Measurements from ENCODE around the gene ZBTB38.

The ZBTB38 gene

DNA sequence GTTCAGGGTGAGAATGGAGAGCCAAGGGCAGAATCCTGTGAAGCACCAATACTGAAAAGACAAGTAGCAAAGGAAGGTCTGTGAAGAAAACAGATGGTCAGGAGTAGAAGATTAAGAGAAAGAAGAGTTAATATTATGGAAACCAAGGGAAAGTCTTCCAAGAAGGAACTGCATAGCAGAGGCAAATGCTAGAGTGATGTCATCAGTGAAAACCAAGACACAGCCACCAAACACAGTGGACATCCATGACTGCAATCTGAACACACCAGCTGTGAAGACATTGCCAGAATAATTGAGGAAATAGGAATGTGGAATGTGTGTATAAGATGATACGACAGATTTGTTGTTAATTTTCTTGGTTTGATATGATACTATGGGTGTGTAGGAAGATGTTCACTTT, 26.8 kb upstream of the ZBTB38 start:
- DNase-seq, result no peak

DNA sequence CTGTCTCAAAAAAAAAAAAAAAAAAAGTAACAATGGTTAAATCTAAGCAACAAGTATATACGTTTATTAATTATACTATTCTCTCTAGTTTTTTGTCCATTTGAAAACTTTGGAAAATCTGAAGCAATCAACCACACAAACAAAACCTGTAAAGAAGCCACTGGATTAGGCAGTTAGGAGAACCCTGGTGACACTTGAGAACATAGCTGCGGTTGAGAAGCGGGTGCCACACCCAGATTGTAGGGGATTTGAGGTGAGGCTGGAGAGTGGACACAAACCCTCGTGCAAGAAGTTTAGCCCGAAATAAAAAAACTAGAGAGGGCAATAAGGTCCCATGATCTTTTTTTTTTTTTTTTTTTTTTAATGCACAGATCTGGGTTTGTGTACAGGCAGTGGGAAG, 25.9 kb upstream of the ZBTB38 start:
- DNase-seq, result no peak

DNA sequence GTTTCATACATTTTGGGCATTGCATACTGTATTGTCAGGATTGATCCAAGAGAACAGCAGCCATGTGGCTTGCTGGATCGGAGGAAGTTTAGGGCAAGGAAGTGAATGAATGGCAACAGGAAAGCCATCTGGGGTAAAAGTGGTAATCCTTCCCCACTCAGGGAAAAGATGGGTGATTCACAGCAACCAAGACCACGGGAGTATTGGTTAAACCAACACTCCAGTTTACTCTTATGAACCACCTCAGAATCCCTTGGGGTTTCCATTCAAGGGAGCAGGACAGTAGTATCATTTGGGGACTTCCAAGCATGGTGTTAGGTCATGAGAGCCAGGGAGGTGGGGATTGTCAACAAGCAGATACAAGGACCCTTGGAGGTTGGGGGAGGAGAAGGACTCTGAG, 25.2 kb upstream of the ZBTB38 start:
- no peak for DNase-seq

DNA sequence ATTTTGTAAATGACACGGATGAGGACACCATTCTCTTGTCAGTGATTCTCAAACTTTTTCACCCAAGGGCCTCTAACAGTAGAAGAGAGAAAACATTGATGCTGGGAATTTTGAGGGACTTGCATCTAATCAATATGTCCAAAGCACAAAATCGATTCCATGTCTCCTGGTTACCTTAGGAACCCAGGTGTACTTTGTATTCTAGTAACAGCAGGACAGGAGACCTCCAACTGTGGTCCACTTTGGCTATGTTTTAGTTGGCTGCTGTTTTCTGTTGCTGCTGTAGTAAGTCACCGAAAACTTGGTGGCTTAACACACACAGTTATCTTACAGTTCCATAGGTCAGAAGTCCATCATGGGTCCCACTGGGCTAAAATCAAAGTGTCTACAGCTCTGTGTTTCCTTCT, 24.4 kb upstream of the ZBTB38 start:
- no peak for DNase-seq

DNA sequence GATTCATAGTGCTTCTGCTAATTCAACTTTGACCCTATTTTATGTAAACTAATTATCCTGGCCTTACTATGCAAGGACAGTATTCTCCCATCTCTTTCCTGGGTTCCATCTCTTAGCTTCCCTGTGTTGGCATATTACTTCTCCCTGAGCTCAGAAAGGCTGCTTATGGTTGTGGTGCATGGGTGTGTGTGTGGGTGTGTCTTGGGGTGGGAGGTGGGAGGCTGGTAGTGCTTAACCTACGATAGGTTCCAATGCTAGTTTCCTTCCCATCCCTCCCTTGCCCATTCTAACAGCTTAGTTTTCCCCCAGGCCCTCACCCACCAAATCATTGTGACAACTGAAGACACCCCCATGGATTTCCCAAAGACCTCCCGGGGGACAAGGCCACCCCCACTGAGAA, 22.8 kb upstream of the ZBTB38 start:
- DNase-seq, result no peak

DNA sequence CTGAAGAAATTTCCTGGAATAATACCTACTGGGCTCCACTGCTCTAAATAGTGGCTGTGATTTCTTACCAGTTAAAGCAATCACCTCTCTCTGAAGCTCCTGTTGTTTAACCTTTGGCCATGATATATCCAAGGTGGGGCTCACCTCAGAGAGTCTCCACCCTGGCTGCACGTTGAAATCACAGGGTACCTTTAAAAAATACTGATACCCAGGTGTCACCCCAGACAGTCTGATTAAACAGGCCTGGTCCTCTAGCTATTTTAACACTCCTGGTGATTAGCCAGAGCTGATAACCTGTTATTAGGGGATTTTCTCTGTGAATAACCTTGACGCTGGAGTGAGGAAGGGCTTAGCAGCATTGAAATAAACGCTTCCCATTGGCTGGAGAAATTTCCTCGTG, 22.3 kb upstream of the ZBTB38 start:
- DNase-seq, result no peak

DNA sequence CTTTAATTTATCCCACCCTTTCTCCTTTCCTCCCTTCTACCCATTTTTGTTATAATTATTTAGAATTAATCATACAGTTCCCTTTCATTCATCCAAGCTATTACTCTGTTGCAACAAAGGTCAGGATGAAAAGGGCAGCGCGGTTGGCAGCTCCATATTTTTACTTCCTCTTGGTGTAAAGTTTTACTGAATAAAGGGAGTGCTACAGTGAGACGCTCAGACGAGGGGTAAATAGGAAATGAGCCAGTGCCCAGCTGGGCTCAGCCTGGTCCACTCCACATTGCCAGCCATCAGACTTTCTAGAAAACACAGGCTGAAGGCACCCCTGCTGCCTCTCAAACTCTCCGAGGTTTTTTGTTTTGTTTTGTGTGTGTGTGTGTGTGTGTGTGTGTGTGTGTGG, 21.9 kb upstream of the ZBTB38 start:
- no peak for DNase-seq

DNA sequence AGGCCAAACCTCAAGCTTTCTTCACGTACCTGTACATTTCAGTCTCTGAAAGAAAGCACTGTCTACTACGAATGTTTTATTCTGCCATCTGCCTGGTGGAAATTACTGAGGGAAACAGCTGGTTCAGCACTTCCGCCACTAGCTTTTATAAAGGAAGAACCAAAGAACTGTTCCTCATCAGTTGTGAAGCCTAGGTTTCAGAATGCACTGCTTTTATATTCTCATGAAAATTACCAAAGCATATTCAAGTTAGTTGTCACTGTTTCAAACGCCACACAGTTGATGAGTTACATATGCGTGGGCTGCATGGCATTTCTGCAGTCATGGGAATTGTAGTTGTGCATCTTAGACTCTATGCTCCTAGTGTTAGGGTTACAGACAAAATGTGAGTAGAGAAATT, 21.5 kb upstream of the ZBTB38 start:
- DNase-seq, result no peak

DNA sequence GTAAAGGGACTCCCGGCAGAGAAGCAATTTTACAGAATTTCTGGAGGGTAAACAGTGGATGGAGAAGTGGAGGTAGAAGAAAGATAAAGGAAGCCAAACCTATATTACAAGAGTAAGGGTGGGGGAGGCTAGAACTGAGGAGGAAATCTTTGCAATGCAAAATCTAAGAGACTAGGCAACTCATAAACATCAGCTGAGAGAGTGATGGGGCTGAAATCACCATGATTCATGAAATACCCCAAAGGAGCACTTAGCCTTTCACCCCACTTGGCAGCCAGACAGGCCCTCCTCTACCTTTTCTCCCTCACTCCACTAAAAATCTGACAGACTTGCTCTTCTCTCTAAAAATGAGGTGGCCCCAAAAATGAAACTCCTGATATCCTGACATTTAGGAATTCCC, 19.5 kb upstream of the ZBTB38 start:
- no peak for DNase-seq

DNA sequence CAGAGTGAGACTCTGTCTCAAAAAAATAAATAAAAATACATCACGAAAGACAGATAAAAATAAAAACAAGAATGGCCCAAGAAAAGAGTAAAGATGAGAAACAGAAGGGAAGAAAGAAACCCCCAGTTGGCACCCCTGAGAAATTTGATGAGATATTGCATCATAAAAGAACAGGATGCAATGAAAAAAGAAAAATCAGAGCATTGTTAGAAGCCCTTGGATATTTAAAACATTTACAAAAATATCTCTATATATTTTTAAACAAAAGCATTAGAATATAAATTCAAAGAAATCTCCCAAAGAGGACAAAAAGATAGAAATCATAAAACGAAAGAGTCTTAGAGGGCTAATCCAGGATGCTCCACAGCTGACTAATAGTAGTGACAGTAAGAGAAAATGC, 18.6 kb upstream of the ZBTB38 start:
- DNase-seq, result no peak

DNA sequence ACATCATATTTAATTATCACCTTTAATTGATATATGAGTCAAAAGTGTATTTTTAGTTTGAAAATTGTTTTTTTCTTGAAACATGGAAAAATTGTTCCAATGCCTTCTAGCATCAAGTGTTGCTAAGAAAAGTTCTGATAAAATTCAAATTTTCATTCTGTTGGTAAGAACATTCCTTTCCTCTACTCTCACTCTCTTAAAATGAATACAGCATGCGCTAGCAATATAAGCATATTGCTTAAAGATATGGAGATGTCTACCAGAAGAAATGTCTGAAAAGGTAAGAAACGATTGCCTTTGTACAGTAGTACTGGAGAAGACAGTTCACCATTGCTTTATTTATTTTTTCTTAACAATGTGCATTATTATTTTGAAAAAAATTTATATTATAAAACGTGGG, 17.6 kb upstream of the ZBTB38 start:
- no peak for DNase-seq

DNA sequence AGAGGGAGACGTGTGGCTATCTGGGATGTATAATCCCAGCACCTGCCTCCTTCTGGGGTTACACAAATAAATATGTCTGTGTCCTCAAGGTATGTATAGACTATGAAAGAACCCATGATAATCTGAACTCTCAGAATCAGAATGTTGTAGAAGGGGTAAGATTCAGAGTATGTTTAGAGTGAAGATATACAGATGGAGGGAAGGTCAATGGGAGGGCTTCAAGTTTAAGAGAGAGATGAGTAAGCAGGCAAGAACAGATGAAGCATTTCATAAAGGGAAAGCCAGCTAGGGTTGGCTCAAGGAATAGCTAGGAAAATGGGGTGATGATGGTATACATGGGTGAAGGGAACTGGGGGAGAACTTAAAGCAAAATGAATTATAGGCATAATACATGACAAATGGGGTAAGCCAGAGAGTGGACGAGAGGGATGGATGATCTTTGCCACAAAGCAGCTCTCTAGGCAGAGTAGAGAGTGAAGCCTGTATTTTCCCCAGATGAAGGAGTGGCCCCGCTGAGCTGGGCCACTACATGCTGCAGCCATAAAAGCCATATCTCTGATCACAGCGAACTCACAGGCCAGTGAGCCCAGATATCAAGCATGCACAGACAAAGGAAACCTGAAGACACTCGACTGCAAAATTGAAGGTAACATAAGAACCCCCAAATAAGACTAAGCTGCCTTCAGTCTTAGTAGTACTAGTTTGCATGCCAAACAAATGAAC, 15.9 kb upstream of the ZBTB38 start:
- no peak for DNase-seq

DNA sequence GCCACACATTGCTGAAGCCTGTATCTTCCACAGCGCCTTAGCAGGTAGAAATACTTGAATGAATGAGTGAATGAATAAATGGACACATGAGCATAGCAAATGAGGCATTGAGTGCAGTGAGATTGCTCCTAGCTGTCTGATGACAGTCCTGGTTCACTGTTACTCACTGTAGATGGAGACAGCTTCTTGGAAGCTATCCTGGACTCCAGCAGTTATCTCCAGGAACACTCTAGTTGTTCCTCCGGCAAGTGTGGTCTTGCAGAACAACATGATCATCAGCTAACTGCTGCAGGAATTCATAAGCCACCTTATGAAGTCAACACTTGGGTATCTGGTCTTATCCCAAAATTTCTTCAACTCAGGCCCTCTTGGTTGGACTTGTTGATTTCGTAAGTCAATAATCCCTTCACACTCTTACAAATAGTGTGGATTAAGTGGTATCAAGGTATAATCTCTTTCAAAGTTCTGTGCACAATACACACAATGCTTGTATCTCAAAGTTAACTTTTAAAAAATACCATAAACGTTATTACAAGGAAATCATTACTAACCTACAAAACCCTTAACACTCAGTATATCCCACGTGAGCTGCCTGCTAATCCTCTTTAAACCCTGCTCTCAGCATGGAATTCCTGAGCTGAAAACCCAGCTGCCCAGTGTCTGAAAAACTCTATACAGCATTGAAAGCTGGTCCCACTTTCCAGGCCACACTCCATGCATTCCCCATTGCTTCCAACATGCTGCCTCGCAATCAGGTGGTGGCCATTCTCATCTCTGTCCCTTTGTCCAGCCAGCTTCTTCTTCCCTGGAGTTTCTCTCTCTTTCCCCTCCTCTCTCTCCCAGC, 14.4 kb upstream of the ZBTB38 start:
- no peak for DNase-seq

DNA sequence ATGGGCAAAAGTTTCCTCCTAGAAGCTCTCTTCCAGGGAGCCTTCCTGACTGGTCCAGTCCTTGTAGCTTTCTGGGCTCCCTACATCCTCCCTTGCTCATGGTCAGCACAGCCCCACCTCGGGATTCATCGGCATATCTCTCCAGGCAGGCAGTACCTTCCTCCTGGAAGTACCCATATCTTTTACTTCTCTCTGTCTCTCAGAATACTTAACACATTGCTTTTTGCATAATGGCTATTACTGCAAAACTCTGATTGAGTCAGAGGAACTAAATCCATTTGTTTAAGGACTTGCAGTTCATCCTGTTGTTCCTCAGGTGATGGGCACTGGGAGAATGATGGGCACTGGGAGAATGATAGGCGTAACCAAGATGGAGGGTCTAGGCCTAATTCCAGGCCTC, 13.8 kb upstream of the ZBTB38 start:
- DNase-seq, result no peak

DNA sequence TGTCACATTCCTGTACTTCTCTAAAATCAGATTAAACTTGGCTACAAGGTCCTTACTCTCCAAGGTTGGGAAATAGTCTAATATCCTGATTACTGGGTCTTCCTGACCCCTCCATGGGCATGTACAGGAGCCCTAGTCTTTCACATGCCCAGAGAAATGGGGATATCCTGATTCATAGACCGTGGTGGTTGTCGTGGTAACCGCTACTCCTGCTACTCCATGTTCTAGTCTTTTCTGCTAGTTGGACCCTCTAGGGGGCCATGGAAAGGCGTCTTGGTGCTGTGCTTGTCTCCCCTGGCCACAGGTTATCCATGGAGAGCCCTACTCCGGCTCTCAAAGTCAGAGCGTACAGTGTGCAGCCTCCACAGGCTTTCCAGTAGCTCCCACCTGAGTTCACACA, 13.1 kb upstream of the ZBTB38 start:
- DNase-seq, result no peak

DNA sequence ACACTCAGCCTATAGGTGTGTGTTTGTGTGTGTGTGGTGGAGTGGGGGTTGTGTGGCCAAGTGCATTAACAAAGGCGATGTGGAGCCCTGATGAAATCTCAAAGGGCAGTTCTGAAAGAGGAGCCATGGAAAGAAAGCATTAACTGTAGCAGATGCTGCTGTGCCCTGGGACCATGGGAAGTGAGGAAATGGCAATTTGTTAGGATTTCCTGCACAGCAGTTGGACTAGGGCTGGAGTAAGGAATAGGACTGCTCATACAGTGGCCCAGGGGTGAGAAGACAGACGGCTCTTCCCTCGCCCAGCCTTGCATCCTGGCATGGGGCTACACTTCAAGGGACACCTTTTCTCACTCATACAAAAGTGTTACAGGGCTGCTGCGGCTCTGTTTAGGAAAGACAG, 12.3 kb upstream of the ZBTB38 start:
- no peak for DNase-seq

DNA sequence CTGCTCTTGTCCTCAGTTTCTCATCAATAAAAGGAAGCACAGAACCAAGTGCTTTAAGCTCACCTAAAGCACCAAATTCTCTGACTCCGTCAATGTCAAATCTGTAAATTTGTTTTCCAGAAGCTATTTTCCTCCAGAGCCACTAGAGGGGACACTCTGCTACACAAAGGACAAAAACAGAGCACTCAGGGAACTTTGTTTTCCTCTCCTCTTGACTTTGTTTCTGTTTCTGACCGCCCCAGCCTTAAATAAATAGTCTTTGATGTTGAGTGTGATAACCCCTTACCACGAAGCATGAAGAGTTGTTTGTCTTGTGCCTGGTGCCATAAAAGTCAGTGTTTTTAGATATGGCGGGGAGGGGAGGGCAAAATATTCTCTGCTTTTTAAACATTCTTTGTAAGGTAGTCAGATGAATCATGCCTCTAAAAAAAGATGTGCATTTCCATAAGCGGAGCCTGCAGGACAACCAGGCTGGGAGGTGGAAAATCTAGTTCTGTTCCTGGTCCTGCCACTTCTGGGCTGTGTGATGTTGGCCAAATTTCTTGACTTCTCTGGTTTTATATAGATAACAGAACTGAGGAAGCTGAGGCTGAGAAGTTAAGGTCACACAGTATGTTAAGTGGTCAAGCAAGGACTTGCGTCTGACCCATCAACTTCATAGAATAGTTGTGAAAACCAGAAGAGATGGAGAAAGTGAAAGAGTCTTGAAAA, 7.3 kb upstream of the ZBTB38 start:
- no peak for DNase-seq

DNA sequence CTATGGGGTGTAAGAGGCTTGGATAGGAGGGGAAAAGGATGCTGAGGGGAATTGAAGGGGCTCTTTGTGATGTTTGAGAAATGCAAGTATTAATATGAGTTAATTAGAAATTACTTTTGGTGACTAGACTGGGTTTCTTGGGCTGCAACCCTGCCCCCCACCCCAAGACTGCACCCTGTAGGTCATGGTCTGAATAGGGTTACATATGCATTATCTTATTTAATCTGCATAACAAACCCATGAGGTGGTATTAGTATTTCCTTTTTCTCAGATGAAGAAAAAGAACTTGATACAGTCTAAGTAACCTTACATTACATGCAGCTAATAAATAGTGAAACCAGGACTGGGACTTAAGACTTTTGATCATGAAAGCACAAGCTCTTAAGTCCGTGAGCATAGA, 5.6 kb upstream of the ZBTB38 start:
- DNase-seq, result no peak

DNA sequence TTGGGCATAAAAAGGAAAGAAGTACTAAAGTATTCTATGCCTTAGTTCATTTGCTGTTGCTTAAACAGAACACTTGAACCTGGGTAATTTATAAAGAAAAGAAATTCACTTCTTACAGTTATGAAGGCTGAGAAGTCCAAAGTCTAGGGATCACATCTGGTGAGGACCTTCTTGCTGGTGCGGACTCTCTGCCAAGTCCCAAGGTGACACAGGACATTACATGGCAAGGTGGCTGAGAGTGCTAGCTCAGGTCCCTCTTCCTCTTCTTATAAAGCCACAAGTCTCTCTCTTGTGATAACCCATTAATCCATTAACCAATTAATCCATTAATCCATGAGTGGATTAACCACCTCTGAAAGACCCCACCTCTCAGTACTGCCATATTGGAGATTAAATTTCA, 3.1 kb upstream of the ZBTB38 start:
- no peak for DNase-seq

DNA sequence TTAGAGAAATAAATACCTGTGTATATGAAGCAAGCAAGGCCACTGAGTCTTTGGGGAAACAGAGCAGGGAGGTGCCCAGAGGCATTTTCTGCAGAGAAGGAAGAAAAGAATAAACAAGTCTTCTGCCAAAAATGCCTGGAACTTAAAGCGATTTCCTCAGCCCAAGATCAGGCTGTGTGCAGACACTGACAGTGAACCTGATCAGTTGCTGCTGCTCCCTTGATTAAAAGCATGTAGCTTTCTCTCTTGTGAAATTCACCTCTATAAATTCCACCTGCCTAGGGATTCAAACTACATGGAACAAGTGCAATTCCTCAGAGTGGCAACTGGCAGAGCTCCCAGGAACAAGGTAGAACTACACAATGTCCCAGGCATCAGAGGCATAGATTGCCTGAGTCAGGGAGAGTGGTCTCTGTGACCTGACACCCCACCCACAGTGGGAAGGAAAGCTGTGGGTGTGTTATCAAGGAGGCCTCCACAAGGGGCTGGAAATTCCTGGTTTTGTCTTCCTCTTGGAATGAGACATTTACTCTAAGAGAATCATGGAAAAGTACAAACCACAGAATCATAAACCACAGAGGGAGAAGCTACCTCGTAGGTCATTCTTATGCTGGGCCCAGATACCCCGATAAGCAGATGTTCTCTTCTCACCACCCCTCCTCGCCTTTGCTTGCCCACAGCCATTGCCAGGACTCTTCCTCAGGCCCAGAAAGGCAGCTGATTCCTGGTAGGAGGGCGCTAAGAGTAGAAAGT, 1.8 kb upstream of the ZBTB38 start:
- DNase-seq, result no peak

DNA sequence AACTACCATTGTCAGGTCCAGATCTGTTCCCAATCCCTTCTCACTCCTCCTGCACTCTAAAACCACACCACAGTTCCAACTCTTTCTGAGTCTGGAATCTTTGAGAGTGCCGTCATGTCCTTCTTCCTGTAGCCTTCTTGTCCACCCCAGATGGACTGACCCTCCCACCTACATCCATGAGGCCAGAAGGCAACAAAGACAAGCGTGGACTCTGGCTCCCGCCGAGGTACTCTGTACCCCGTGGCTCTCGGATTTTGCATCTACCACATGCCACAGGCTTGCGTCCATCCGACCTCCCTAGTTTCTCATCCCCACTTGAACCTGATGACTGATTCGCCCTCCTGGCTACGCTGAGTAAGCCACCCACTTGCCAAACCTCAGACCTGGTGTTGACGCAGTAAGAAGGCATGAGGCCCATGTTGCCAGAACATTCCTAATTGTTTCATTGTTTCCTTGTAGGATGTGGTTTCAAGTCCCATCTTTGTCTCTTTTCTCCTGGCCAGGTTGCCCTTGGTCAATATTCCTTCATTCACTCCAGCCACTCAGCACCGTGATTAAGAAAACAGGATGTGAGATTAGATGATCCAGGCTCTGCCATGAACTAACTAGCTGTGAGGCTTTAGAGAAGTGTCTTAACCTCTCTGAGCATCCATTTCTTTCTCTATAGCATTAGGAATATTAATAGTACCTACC, 1.1 kb upstream of the ZBTB38 start:
- DNase-seq, result no peak

DNA sequence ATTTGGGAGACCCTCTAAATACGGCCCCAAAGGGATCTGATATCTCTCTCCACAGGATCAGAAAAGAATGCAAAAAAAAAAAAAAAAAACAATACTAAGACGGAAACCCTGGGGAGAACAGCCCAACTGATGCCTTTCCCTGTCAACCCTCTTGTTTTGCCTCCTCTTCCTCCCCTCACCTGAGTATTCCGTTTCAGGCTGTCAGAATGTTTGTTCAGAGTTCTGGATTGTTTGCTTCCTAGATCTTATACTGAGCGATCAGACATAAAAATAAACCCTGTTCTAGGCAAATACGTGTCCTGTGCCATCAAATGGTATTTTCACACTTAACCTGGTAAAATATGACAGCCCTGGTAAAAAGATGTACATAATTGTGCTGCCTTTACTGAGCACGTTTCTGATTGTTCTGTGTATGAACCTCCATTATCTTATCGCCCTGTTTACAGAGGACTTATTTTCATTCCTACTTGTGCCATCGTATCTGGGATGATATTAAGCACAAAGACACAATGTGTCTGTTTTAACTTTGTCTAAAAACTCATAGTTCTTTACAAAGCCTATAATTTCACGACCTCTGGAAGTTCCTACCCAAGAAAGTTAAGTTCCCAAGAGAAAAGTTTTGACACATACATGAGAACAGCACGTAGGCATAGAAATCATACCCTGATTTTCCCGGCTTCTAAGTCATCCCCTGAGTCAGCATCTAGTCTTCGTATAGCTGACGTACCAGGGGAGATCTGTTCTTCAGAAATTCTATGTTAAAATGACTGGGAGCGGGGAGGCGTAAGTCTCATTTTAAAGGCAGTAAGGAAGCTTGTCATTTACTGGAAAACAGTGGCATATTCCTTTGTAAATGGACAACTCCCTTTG, 856 bp downstream of the ZBTB38 start:
- DNase-seq, result no peak
